Right atrium auricular region (tissue), 2 donors: Measurements from ENCODE around the gene SLC38A2. TPM values are rescaled to one million over a fixed set of nuclear protein-coding genes. Genes with fewer than 3 reads are reported as not detected.

ENCODE experiments used
- DNase-seq: peaks from one replicate; pipeline ENCODE4 v3.0.0-alpha.2; 2019; ENCODE audit warnings: low spot score
- H3K27ac ChIP-seq, 2 donors: fragments of 200-600 bp; sonication (generic); 1 replicate in 1 of 2; 2 replicates in 1 of 2; pipeline ENCODE4 v1.5.1; 2016 to 2019
- H3K27me3 ChIP-seq, 2 donors: fragments of 200-600 bp; sonication (generic); one replicate each; pipeline versions ENCODE4 v1.5.1 to v1.6.0; 2017 to 2019
- H3K36me3 ChIP-seq: fragments of 200-600 bp; sonication (generic); one replicate; pipeline ENCODE4 v1.5.1; 2016
- H3K4me1 ChIP-seq, 2 donors: fragments of 200-600 bp; sonication (generic); one replicate each; pipeline versions ENCODE4 v1.5.1 to v1.6.0; 2017 to 2019
- H3K4me3 ChIP-seq, 2 donors: fragments of 200-600 bp; sonication (generic); 1 replicate in 1 of 2; 2 replicates in 1 of 2; pipeline ENCODE4 v1.5.1; 2017 to 2019; ENCODE audit warnings: mild to moderate bottlenecking in 1 of 2, moderate library complexity in 1 of 2
- H3K9me3 ChIP-seq, 2 donors: fragments of 200-600 bp; sonication (generic); one replicate each; pipeline ENCODE4 v1.5.1; 2019
- total RNA-seq, 2 donors: library from RNA; depleted of rRNA; stranded (reverse); fragments of >200 nt; gene quantifications; one replicate each; pipeline ENCODE4 v1.1.0, GENCODE V29; 2016
- TF ChIP-seq, protein P1 (sequence below), 2 donors: fragments of 200-600 bp; sonication (generic); IDR thresholded peaks; one replicate each; pipeline ENCODE4 v1.5.1; 2019; ENCODE audit warnings: antibody characterized with exemption in 2 of 2

SLC38A2 gene
- total RNA-seq, 2 donors from 2014 or later: 192 to 204 TPM

DNA sequence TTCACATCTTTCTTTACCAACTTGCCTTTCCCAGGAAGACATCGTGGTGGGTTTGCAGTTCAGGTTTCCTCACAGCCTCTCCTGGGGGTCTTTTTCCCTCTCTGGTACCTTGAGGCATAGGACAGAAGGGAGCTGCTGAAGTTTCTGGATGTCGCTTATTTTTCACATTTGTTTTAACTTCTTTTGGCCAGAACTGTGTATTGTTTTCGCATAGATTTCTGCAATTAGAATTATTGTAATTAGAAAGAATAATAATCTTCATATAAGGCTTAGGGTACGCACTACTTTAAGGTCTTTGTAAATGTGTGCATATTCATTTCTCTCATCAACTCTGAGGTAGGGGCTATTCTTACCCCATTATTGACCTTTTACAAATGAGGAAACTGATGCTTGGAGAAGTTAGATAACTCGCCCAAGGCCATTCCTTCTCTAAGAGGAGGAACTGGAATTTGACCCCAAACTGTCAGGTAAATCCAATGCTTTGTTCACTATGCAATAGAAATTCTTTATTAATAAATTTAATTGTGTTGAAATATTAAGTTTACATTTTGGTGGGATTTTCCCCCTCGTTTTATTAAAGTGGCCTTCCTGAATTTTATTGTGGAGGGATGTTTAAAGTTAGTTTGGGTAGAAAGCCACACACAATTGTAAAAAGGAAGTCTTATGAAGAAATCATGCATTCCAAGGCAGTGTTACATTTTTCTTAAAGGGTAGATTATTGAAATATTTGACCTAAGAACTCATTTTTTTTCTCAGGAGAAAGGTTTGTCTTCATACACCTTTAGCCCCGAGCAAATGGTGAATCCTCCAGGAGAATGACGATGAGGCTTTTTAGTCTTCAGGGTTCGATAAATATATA, 12.1 kb upstream of the SLC38A2 start:
- DNase-seq: no peak
- H3K9me3 ChIP-seq: no peaks in the 10 kb centered on the region
- H3K4me3 ChIP-seq: peak overlapping the region; percentile 68 to 70
- peak overlapping the region; percentile 99 to 100 for H3K27ac ChIP-seq
- TF ChIP-seq, protein P1, sequence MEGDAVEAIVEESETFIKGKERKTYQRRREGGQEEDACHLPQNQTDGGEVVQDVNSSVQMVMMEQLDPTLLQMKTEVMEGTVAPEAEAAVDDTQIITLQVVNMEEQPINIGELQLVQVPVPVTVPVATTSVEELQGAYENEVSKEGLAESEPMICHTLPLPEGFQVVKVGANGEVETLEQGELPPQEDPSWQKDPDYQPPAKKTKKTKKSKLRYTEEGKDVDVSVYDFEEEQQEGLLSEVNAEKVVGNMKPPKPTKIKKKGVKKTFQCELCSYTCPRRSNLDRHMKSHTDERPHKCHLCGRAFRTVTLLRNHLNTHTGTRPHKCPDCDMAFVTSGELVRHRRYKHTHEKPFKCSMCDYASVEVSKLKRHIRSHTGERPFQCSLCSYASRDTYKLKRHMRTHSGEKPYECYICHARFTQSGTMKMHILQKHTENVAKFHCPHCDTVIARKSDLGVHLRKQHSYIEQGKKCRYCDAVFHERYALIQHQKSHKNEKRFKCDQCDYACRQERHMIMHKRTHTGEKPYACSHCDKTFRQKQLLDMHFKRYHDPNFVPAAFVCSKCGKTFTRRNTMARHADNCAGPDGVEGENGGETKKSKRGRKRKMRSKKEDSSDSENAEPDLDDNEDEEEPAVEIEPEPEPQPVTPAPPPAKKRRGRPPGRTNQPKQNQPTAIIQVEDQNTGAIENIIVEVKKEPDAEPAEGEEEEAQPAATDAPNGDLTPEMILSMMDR (IDR thresholded peaks at IDR 0.05): no peak
- H3K36me3 ChIP-seq: no peaks in the 10 kb centered on the region
- H3K4me1 ChIP-seq: peaks cover 0 to 58% of the 10 kb centered on the region in 2 donors
- H3K27me3 ChIP-seq: no peaks in the 10 kb centered on the region

DNA sequence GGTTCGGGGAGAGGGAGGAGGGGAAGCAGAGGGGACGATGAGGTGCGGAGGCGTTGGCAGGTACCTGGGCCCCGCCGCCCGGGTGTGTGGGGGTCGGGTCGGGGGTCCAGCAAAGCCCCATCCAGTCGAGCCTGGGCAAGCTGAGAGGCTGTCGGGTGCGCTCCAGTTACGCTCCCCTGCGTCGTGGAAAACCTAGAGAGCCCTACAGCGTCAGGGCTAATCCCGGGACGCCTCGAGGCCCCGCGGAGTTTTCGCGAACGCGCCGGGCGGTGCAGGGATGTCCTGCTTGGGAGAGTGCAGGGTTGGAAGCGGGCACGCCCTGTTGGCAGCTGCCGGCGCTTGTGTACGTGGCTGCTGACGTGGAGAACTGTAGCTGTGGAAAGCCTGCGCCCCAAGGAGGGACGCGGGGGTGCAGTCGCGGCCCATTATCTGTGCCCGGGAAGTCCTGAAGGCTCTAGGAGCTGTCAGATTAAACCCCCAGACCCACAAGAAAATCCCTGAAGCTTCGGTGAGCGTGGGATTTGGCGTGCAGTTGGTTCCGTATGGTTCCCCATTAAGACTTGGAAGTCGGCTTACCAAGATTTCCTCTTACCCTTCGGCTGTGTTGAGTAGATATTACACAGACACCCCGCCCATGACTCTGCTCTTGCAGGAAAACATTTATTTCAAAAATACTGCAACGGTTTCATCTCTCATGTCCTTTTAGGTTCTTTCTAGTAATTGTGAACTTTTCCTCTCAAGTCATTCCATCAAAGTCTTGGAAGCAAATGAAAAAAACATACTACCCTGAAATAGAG, 11.3 kb upstream of the SLC38A2 start:
- peak; percentile 97 for DNase-seq
- Histone ChIP-seq H3K36me3 (no peaks in the 10 kb centered on the region), H3K4me3 (peak overlapping the region; percentile 68 to 70), H3K4me1 (peaks cover 0 to 54% of the 10 kb centered on the region in 2 donors), H3K27me3 (no peaks in the 10 kb centered on the region), H3K9me3 (no peaks in the 10 kb centered on the region), H3K27ac (peak overlapping the region; percentile 99 to 100)
- TF ChIP-seq, protein P1 (IDR thresholded peaks at IDR 0.05): peak in 1 of 2 donors; percentile 20

DNA sequence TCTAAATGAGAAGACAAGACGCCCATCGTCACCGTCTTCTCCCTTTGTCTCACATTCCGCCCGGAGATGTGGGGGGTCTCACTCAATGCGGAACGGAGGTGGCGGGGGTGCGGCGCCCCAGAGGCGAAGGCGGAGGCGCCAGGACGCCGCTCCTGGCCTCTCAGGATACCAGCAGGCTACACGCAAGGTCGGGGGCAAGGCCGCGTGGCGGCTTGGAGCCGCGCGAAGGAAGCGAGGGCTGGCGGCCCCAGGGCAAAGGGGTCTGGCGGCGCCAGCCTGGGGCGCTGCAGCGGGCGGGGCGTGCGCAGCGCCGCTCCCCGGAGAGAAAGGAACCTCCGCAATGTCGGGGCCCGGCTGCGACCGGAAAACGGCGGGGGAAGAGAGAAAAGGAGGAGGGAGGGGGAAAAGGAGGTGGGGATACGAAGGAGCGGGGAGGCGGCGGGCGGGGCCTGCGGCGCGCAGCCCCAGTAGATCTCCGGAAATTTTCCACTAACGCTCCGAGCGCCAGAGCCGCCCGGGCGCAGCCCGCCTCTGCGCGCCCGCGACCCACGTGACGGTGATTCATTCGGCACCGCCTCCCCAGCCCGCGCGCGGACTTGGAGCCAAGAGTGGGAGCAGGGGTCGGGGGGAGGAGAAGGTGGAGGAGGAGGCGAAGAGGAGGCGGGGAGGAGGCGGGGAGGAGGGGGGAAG, 10.5 kb upstream of the SLC38A2 start:
- Histone ChIP-seq H3K27me3 (no peaks in the 10 kb centered on the region), H3K4me3 (peak overlapping the region; percentile 68 to 70), H3K36me3 (no peaks in the 10 kb centered on the region), H3K9me3 (no peaks in the 10 kb centered on the region), H3K4me1 (peaks cover 0 to 47% of the 10 kb centered on the region in 2 donors), H3K27ac (peak overlapping the region; percentile 99 to 100)
- peak; percentile 98 for DNase-seq
- TF ChIP-seq, protein P1 (IDR thresholded peaks at IDR 0.05): peak in 1 of 2 donors; percentile 55

DNA sequence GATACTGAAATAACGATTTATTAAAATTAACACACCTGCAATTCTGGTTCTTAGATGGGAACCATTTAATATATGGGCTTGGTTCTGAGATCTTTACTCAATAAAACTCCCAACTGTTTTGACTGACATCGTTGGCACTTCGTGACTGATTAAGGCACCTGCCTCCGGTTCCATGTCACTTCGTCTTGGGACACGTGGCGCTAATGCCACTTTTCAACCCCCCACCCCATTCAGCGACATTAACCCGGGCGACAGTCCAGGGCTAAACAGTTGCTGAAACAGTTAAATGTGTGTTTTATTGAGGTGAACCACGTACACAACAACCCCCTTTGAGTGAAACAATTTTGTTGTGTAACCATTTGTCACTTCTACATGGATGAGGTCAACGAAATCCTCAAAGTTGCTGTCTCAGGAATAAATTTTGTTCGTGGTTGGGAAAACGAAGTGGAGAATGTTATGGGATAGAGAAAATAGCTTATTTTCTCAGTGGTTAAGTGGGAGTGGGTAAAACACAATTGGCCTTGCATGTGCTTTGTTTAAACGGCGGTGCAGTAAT, 9.9 kb upstream of the SLC38A2 start:
- H3K36me3 ChIP-seq: no peaks in the 10 kb centered on the region
- TF ChIP-seq, protein P1 (IDR thresholded peaks at IDR 0.05): no peak
- peaks cover 0 to 41% of the 10 kb centered on the region in 2 donors for H3K4me1 ChIP-seq
- H3K27me3 ChIP-seq: no peaks in the 10 kb centered on the region
- H3K4me3 ChIP-seq: peak overlapping the region; percentile 68 to 70
- H3K9me3 ChIP-seq: no peaks in the 10 kb centered on the region
- DNase-seq: no peak
- H3K27ac ChIP-seq: peak overlapping the region; percentile 99 to 100

DNA sequence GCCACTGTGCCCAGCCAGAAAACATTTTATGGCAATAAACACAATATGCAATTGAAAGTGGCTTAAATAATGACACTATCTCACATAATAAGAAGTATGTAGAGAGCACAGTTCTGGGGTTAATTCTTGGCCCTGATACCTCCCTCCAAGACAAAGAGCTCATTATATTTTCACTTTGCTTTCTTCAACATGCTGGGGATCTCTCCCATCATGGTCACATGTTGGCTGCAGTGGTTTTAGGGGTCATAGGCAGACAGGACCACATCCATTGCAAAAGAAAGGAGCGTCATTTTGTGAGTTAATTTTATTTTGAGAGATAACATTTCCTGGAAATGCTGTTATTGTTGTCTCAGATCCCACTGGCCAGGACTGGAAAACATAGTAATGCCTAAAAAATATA, 8.3 kb upstream of the SLC38A2 start:
- Histone ChIP-seq H3K9me3 (no peaks in the 10 kb centered on the region), H3K27ac (no peak overlapping the region), H3K27me3 (no peaks in the 10 kb centered on the region), H3K4me3 (no peak overlapping the region), H3K4me1 (peaks cover 0 to 25% of the 10 kb centered on the region in 2 donors), H3K36me3 (no peaks in the 10 kb centered on the region)
- no peak for DNase-seq
- TF ChIP-seq, protein P1 (IDR thresholded peaks at IDR 0.05): no peak
